HG02885 (cell line): ENCODE data around the gene APLNR.
"Not testable (repeated sequence)": the region's sequence is repeated elsewhere in the genome, so short reads cannot be mapped to it uniquely, and the experiment has no call there.

Experiments used
- ATAC-seq: cut with Tn5 transposase; IDR thresholded peaks from one replicate; pipeline ENCODE4 v1.9.1; 2021; ENCODE audit warnings: mild to moderate bottlenecking; ENCODE audit not compliant: unreplicated experiment, poor library complexity

APLNR gene

DNA sequence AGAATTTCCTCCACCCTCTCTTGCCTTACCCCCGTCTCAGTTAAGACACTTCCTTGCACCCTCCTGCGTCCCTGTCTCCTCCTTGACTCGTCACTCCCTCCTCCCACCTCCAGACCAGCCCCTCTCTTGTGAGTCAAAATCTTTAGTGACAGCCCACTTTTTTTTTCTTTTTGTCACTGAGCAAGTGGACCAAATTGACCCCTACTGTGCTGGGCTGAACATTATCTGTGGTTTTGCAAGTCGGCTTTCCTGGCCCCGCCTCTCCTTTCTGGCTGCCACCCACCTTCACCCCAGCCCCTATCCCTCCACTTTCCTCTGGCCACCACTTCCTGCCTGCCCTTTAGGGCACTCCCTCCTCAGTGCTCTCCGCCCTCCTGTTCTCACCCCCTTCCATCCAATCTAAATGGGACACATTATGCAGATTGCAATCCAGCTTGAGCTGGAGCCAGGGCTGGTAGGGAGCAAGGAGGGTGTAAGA, at the start of gene APLNR:
APLNR (minus strand) TSS at position 47 of the 478 bp plus-strand sequence. CDS start 246 bp downstream, outside the sequence.
- no peak for ATAC-seq

DNA sequence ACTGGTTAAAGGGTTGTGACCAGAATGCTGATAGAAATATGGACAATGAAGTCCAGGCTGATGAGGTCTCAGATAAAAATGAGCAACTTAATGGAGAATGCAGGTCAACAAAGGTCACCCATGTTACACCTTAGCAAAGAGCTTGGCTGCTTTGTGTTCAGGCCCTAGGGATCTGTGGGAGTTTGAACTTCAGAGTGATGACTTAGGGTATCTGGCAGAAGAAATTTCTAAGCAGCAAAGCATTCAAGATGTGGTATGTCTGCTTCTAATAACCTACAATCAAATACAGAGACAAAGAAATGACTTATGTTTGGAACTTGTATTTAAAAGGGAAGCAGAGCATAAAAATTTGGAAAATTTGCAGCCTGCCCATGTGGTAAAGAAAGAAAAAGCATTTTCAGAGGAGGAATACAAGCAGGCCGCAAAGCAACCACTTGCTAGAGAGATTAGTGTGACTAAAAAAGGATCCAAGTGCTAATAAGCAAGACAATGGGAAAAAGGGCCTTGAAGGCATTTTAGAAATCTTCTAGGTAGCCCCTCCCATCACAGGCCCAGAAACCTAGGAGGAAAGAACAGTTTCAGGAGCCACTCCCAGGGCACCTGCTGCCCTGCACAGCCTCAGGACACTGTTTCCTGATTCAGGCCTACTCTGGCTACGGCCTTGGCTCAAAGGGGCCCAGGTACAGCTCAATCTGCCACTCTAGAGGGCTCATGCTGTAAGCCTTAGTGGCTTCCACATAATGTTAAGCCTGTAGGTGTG, 46.4 kb upstream of the APLNR start:
- ATAC-seq: no peak

DNA sequence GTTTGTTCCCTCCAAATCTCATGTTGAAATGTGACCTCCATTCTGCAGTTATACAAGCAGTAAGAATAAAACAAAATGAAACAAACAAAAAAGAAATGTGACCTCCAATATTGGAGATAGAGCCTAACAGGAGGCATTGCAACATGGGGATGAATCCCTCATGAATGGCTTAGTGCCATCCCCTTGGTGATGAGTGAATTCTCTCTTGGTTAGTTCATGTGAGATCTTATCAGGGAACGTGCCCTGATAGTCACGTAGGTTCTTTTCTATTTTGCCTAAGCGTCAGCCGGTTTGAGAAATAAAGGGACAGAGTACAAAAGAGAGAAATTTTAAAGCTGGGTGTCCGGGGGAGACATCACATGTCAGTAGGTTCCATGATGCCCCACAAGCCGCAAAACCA, 44.5 kb upstream of the APLNR start:
- ATAC-seq: not testable (repeated sequence)

DNA sequence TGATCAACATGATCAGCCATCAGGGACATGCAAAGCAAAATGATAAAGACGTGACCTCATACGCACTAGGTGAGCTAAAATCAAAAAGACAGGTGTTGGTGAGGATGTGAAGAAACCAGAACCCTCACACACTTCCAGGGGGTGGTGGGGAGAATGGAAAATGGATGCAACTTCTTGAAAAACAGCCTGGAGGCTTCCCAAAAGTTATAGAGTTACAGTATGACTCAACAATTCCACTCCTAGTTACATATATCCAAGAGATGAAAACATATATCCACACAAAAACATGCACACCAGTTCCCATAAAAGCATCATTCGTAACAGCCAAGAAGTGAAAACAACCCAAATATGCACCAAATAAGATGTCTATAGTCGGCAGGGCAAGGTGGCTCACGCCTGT, 42.1 kb upstream of the APLNR start:
- no peak for ATAC-seq

- no peak for ATAC-seq
These were observed 41.7 kb upstream of the APLNR start for GRCh38 chr11:57278721-57279095.

- peak; percentile 92 for ATAC-seq
These were observed 41.0 kb upstream of the APLNR start for GRCh38 chr11:57277845-57278720.

DNA sequence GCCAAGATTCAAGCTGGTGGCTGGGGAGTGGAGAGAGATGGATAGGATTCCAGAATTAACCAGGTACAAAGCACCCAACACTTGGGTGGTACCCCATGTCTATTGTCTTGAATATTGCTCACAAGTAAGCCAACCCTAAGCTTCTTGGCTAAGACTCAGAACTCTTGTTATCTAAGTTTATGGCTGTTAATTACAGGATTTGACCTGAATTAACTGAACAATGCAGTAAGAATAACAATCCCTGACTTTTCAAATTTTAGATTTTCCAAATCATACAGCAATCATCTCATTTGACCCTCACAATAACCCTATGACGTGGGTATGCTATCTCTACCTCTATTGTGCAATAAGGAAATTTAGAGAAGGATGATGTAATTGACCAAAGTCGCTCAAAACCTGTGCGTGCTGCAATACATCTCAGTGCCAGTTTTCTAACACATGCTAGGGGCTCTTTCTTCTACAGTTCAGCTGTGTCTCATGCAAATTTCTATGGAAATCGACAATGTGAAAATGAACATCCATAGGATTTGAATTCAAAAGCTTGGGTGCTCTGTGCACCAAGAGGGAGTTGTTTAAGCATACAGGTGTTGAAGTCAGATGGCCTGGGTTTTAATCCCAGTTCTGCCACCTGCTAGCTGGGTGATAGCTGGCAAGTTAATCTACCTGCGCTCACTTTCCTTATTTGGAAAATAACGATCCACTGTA, 40.1 kb upstream of the APLNR start:
- ATAC-seq: no peak

- ATAC-seq: no peak
These were observed 39.3 kb upstream of the APLNR start for GRCh38 chr11:57276169-57276970.

- ATAC-seq: no peak
These were observed 38.5 kb upstream of the APLNR start for GRCh38 chr11:57275582-57275981.

- ATAC-seq: no peak
These were observed 38.0 kb upstream of the APLNR start for GRCh38 chr11:57274904-57275498.

- ATAC-seq: no peak
These were observed 36.5 kb upstream of the APLNR start for GRCh38 chr11:57273448-57274058.

- ATAC-seq: no peak
These were observed 32.5 kb upstream of the APLNR start for GRCh38 chr11:57269571-57270021.

- ATAC-seq: no peak
These were observed 29.1 kb upstream of the APLNR start for GRCh38 chr11:57266157-57266556.

DNA sequence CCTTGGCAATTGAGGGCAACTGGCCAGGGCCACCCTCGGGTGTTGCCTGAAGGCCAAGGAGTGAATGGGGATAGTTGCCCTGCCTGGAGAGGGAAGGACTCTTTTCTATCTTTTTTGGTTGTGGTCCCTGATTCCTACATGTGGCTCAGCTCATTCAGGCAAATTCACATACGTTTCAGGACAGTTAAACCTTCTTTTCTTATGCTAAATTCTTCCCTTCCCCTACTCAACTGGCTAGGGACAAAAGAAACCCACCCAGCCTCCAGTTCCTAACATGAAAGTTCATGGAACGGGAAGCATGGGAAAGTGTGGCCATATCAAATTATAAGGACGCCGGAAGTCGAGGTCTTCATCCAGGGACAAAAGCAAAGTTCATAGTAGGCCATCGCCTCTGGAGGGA, 26.3 kb upstream of the APLNR start:
- no peak for ATAC-seq

DNA sequence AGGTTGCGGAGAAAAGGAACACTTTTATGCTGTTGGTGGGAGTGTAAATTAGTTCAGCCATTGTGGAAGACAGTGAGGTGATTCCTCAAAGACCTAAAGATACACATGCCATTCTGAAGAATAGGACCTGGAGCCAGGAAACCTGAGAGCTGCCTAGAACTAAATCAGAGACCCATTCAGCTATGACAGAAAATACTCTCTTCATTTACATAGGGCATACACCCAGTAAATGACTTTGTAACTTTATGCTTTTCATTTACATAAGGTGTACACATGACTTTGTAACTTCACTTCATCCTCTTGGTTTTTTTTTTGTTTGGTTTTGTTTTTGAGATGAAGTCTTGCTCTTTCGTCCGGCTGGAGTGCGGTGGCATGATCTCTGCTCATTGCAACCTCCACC, 25.1 kb upstream of the APLNR start:
- ATAC-seq: no peak

DNA sequence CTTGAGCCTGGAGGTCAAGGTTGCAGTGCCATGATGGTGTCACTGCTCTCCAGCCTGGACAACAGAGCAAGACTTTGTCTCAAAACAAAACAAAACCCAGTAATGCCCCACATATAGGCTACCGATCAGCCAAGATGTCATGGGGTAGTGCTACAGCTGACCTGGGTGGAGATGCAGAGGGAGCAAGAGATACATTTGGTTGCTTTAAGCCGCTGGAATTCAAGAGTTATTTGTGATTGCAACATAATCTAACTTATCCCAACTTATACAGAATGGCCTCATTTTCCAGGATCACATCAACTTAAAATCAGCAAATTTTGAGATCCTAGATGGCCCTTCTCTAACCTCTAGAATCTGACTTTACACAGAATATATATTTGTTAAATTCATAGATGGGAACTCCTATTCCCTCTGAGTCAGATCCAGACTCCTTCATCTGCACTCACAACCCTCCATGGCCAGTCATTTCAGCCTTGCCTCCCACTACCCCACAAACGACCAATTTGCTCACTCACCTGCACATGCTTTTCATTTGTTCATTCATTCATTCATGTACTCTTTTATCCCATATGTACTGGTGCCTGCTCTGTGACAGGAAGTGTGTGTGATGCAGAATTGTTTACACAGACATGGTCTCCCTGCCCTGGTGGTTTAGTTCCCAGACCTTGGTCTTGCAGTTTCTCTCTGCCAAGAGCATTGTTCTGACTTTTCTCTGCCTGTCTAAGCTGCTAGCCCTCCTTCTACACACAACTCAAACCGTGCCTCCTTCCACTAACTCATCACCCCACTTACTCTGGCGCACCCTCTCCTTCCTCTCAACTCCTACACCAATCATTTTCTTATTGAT, 24.1 kb upstream of the APLNR start:
- peak; percentile 51 for ATAC-seq

DNA sequence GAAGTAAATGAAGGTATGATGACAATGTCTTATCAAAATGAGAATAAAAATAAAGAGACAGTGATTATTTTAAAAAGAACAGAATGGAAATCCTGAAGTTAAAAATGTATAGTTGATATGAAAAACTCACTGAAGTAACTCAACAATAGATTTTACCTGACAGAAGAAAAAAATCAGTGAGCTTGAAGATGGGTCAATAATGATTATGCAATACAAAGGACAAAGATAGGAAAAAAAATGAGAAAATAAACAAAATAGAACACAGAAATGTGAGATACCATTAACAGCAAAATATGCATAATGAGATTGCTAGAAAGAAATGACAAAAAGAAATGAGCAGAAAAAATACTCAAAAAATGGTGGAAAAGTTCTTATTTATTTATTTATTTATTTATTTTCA, 19.1 kb upstream of the APLNR start:
- no peak for ATAC-seq

DNA sequence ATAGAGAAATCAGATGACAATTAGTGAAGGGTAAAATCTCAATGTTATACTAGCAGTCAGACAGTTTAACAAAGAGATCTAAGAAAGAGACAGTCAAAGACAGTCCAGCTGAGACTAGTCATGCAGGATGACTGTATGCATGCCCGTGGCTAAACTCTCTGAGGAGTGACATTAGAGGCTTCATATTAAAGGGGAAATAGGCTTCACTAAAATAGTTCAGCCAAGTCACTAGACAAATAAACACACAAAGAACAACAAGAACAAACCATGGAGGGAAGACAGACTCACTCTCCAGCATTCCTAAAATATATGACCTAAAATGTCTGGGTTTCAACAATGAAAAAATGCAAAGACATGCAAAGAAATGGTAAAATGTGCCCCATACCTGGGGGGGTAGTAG, 18.6 kb upstream of the APLNR start:
- ATAC-seq: no peak
